Measurements from ENCODE around the gene PIEZO2. TPM values are rescaled to one million over a fixed set of nuclear protein-coding genes. Genes with fewer than 3 reads are reported as not detected.

The PIEZO2 gene
- total RNA-seq, 3 donors from 2014 or later = 1.9 to 26.2 (median 11.4) TPM

DNA sequence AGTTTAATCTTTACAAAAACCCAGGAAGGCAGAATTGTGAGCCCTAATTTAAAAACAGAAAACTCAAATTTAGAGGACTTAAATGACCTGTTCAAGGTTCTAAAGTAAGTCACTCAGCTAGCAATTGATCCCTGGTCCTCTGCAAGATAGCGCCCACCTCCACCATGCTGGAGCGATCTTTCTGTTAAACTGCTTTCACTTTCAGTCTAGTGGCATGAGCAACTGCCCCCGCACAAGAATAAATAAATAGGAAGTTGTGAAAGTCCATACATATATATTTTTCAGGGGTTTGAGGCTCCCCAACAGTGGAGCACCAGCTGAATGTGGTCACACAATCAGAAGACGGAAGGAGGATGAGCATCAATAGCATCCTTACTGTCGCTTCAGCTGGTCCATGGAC is 405.6 kb downstream of the PIEZO2 start:
- Histone ChIP-seq H3K4me1 (no peaks in the 10 kb centered on the region), H3K27me3 (no peaks in the 10 kb centered on the region), H3K4me3 (no peak overlapping the region), H3K36me3 (no peaks in the 10 kb centered on the region), H3K27ac (no peak overlapping the region), H3K9me3 (no peaks in the 10 kb centered on the region)
- no peak for DNase-seq (ENCODE audit: low spot score in 2 of 2)
- TF ChIP-seq, protein P1, sequence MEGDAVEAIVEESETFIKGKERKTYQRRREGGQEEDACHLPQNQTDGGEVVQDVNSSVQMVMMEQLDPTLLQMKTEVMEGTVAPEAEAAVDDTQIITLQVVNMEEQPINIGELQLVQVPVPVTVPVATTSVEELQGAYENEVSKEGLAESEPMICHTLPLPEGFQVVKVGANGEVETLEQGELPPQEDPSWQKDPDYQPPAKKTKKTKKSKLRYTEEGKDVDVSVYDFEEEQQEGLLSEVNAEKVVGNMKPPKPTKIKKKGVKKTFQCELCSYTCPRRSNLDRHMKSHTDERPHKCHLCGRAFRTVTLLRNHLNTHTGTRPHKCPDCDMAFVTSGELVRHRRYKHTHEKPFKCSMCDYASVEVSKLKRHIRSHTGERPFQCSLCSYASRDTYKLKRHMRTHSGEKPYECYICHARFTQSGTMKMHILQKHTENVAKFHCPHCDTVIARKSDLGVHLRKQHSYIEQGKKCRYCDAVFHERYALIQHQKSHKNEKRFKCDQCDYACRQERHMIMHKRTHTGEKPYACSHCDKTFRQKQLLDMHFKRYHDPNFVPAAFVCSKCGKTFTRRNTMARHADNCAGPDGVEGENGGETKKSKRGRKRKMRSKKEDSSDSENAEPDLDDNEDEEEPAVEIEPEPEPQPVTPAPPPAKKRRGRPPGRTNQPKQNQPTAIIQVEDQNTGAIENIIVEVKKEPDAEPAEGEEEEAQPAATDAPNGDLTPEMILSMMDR (IDR thresholded peaks at IDR 0.05) = no peak
- intact Hi-C loops (cut with DNase I; ENCODE audit: low total_unique reads) = loop anchor here (5.0 kb wide), 1 partner anchor 1911 kb away; no protein-coding TSS in a partner anchor

DNA sequence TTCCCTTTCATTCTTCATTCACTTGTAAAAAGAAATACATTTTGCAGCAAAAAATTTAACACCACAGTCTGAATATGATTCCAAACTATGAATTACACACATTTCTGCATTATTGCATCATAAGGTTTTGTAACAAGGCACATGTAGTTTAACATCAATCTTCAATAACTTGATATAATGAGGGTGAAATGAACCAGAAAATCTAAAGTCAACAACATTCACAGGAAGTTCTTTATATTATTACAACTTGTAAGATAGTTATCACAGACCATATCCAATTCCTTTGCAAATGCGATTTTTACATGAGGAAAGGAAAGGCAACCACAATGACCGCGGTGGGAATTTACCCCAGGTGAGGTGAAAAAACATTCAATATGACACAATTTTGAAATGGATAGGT is 410.2 kb downstream of the PIEZO2 start:
- Histone ChIP-seq H3K27ac (no peak overlapping the region), H3K27me3 (no peaks in the 10 kb centered on the region), H3K9me3 (no peaks in the 10 kb centered on the region), H3K4me3 (no peak overlapping the region), H3K36me3 (no peaks in the 10 kb centered on the region), H3K4me1 (no peaks in the 10 kb centered on the region)
- no peak for DNase-seq (ENCODE audit: low spot score in 2 of 2)
- no peak for TF ChIP-seq POLR2AphosphoS5 (IDR thresholded peaks at IDR 0.05)
- TF ChIP-seq POLR2A (IDR thresholded peaks at IDR 0.05) = no peak
- TF ChIP-seq, protein P1 (IDR thresholded peaks at IDR 0.05) = no peak
- intact Hi-C loops (cut with DNase I; ENCODE audit: low total_unique reads) = no loop called here

DNA sequence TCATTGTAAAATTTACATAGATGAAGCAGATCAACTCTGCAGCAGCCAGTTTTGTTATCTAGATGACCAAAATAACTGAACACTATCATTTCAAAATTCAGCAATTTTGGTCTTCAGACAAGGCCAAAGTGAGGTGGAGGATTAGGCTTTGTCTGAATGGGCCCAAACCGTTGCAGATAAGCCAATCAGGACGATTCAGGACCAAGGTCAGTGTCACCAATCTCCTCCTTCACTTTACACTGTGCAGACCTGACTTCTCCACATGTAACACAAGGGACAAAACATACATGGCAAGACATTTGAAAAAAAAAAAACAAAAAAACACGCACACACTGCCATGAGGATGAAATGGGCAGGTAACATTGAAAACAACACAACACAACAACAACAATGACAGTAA is 412.4 kb downstream of the PIEZO2 start:
- no peaks in the 10 kb centered on the region for H3K27me3 ChIP-seq
- no peaks in the 10 kb centered on the region for H3K4me1 ChIP-seq
- H3K27ac ChIP-seq = no peak overlapping the region
- intact Hi-C loops (cut with DNase I; ENCODE audit: low total_unique reads) = no loop called here
- no peaks in the 10 kb centered on the region for H3K36me3 ChIP-seq
- H3K4me3 ChIP-seq = no peak overlapping the region
- TF ChIP-seq, protein P1 (IDR thresholded peaks at IDR 0.05) = no peak
- TF ChIP-seq POLR2AphosphoS5 (IDR thresholded peaks at IDR 0.05) (no peak), POLR2A (IDR thresholded peaks at IDR 0.05) (no peak)
- no peak for DNase-seq (ENCODE audit: low spot score in 2 of 2)
- H3K9me3 ChIP-seq = no peaks in the 10 kb centered on the region

DNA sequence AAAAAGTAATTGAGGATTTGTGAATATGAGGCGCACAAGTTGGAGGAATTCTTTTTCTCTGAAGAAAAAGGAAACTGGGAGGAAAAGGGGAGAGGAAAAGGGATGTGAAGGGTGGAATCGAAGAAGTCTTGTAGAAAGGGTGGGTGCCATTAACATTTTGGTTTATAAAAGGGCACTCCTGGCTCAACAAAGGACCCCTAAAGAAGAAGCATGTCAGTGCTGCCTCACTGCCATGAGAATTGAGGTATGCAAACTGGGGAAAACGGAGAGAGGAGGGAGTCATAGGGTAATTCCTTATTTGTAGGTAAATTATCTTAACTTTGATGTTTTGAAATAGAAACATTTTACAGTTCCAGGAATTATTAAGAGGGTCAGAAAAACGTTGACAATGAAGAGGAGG is 416.4 kb downstream of the PIEZO2 start:
- H3K4me3 ChIP-seq = no peak overlapping the region
- DNase-seq (ENCODE audit: low spot score in 2 of 2) = no peak
- no peaks in the 10 kb centered on the region for H3K27me3 ChIP-seq
- no peaks in the 10 kb centered on the region for H3K36me3 ChIP-seq
- no peaks in the 10 kb centered on the region for H3K9me3 ChIP-seq
- TF ChIP-seq POLR2A (IDR thresholded peaks at IDR 0.05) (no peak), POLR2AphosphoS5 (IDR thresholded peaks at IDR 0.05) (no peak)
- TF ChIP-seq, protein P1 (IDR thresholded peaks at IDR 0.05) = no peak
- H3K27ac ChIP-seq = no peak overlapping the region
- H3K4me1 ChIP-seq = no peaks in the 10 kb centered on the region
- intact Hi-C loops (cut with DNase I; ENCODE audit: low total_unique reads) = no loop called here

DNA sequence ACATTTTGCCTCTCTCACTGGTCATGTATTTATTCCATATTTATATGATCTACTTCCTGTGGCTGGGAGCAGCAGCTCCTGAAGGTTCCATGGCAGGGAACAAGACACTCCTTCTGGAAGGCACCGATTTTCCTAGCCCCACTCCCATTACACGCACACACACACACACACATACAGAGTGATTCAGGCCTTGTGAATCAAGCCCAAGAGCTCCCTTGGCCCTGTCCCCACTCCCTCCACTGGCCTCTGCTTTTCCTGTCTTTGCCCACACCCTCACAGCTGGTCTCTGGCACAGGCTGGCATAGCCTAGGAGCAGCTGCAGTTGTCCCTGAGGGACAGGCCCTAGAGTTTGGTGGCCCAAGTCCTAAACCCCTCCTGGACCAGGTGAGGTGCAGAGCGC is 421.9 kb downstream of the PIEZO2 start:
- Histone ChIP-seq H3K4me1 (no peaks in the 10 kb centered on the region), H3K27me3 (no peaks in the 10 kb centered on the region), H3K27ac (no peak overlapping the region), H3K4me3 (no peak overlapping the region), H3K36me3 (no peaks in the 10 kb centered on the region), H3K9me3 (no peaks in the 10 kb centered on the region)
- TF ChIP-seq POLR2AphosphoS5 (IDR thresholded peaks at IDR 0.05) (no peak), POLR2A (IDR thresholded peaks at IDR 0.05) (no peak)
- TF ChIP-seq, protein P1 (IDR thresholded peaks at IDR 0.05) = no peak
- intact Hi-C loops (cut with DNase I; ENCODE audit: low total_unique reads) = no loop called here
- DNase-seq (ENCODE audit: low spot score in 2 of 2) = no peak

All from breast epithelium (tissue), 4 donors.